ENCODE results near the gene IGLL5. TPM values are rescaled to one million over a fixed set of nuclear protein-coding genes. Genes with fewer than 3 reads are reported as not detected.

Gene IGLL5
- total RNA-seq, 1 donor from 2014 or later = not detected

GRCh38 chr22:22923930-22924329 lies 36.3 kb downstream of the IGLL5 start:
- Mint-ChIP-seq H3K27me3 (ENCODE audit: unreplicated experiment) (peaks cover 3% of the 10 kb centered on the region), H3K4me3 (ENCODE audit: unreplicated experiment) (no peak overlapping the region), H3K9me3 (ENCODE audit: unreplicated experiment) (no peaks in the 10 kb centered on the region), H3K36me3 (ENCODE audit: unreplicated experiment) (no peaks in the 10 kb centered on the region), H3K27ac (ENCODE audit: unreplicated experiment) (no peak overlapping the region), H3K4me1 (ENCODE audit: unreplicated experiment) (no peaks in the 10 kb centered on the region)
- DNase-seq (ENCODE audit: extremely low spot score, unreplicated experiment) = no peak
- no peak for TF ChIP-seq CTCF (IDR thresholded peaks at IDR 0.05)

- Mint-ChIP-seq H3K27me3 (ENCODE audit: unreplicated experiment) (peaks cover 3% of the 10 kb centered on the region), H3K4me1 (ENCODE audit: unreplicated experiment) (no peaks in the 10 kb centered on the region), H3K36me3 (ENCODE audit: unreplicated experiment) (no peaks in the 10 kb centered on the region), H3K9me3 (ENCODE audit: unreplicated experiment) (no peaks in the 10 kb centered on the region), H3K4me3 (ENCODE audit: unreplicated experiment) (no peak overlapping the region), H3K27ac (ENCODE audit: unreplicated experiment) (no peak overlapping the region)
- TF ChIP-seq CTCF (IDR thresholded peaks at IDR 0.05) = no peak
- DNase-seq (ENCODE audit: extremely low spot score, unreplicated experiment) = no peak
Observed at GRCh38 chr22:22924369-22925145, 36.9 kb downstream of the IGLL5 start.

- no peak for TF ChIP-seq CTCF (IDR thresholded peaks at IDR 0.05)
- no peak overlapping the region for H3K27ac Mint-ChIP-seq (ENCODE audit: unreplicated experiment)
- no peaks in the 10 kb centered on the region for H3K4me1 Mint-ChIP-seq (ENCODE audit: unreplicated experiment)
- DNase-seq (ENCODE audit: extremely low spot score, unreplicated experiment) = no peak
- H3K27me3 Mint-ChIP-seq (ENCODE audit: unreplicated experiment) = peaks cover 3% of the 10 kb centered on the region
- no peak overlapping the region for H3K4me3 Mint-ChIP-seq (ENCODE audit: unreplicated experiment)
- H3K36me3 Mint-ChIP-seq (ENCODE audit: unreplicated experiment) = no peaks in the 10 kb centered on the region
- no peaks in the 10 kb centered on the region for H3K9me3 Mint-ChIP-seq (ENCODE audit: unreplicated experiment)
Observed at GRCh38 chr22:22925146-22925804, 37.7 kb downstream of the IGLL5 start.

GRCh38 chr22:22925805-22926369 lies 38.3 kb downstream of the IGLL5 start:
- H3K4me1 Mint-ChIP-seq (ENCODE audit: unreplicated experiment) = no peaks in the 10 kb centered on the region
- H3K27me3 Mint-ChIP-seq (ENCODE audit: unreplicated experiment) = peaks cover 3% of the 10 kb centered on the region
- no peak overlapping the region for H3K27ac Mint-ChIP-seq (ENCODE audit: unreplicated experiment)
- DNase-seq (ENCODE audit: extremely low spot score, unreplicated experiment) = no peak
- H3K9me3 Mint-ChIP-seq (ENCODE audit: unreplicated experiment) = no peaks in the 10 kb centered on the region
- TF ChIP-seq CTCF (IDR thresholded peaks at IDR 0.05) = no peak
- no peaks in the 10 kb centered on the region for H3K36me3 Mint-ChIP-seq (ENCODE audit: unreplicated experiment)
- no peak overlapping the region for H3K4me3 Mint-ChIP-seq (ENCODE audit: unreplicated experiment)

All from osteocyte (in vitro differentiated cells).